Parathyroid adenoma (tissue), 2 donors: ENCODE results near the gene RNF11.

Experiments
- H2AFZ ChIP-seq: fragments of 300-600 bp; sonication (generic); one replicate; pipeline ENCODE4 v1.7.0; 2017; ENCODE audit warnings: antibody characterized with exemption, mild to moderate bottlenecking
- H3K27ac ChIP-seq: fragments of 300-600 bp; sonication (generic); one replicate; pipeline ENCODE4 v1.7.0; 2017
- H3K27me3 ChIP-seq: fragments of 300-600 bp; sonication (generic); one replicate; pipeline ENCODE4 v1.7.0; 2017; ENCODE audit warnings: low read length; ENCODE audit not compliant: control insufficient read depth, insufficient read depth
- H3K36me3 ChIP-seq: fragments of 300-600 bp; sonication (generic); one replicate; pipeline ENCODE4 v1.7.0; 2017; ENCODE audit warnings: low read length; ENCODE audit not compliant: control insufficient read depth, insufficient read depth
- H3K4me1 ChIP-seq: fragments of 300-600 bp; sonication (generic); one replicate; pipeline ENCODE4 v1.7.0; 2017; ENCODE audit warnings: control low read depth
- H3K4me2 ChIP-seq: fragments of 300-600 bp; sonication (generic); one replicate; pipeline ENCODE4 v1.7.0; 2017; ENCODE audit warnings: low read length
- H3K4me3 ChIP-seq: fragments of 300-600 bp; sonication (generic); one replicate; pipeline ENCODE4 v1.7.0; 2017; ENCODE audit warnings: low read depth, low read length
- H3K79me2 ChIP-seq: fragments of 300-600 bp; sonication (generic); one replicate; pipeline ENCODE4 v1.7.0; 2017; ENCODE audit warnings: control low read depth
- H3K9ac ChIP-seq: fragments of 300-600 bp; sonication (generic); one replicate; pipeline ENCODE4 v1.7.0; 2017; ENCODE audit warnings: mild to moderate bottlenecking
- H3K9me3 ChIP-seq: fragments of 300-600 bp; sonication (generic); one replicate; pipeline ENCODE4 v1.7.0; 2017; ENCODE audit warnings: low read length; ENCODE audit not compliant: control insufficient read depth
- CTCF ChIP-seq: fragments of 300-600 bp; sonication (generic); IDR thresholded peaks from one replicate; pipeline ENCODE4 v1.7.0; 2017; ENCODE audit warnings: antibody characterized with exemption, mild to moderate bottlenecking
- donor health status: primary hyperparathyroidism.

Gene RNF11

GRCh38 chr1:51303751-51304251 lies 67.7 kb downstream of the RNF11 start:
- no peak overlapping the region for H3K9ac ChIP-seq
- no peak overlapping the region for H2AFZ ChIP-seq
- no peak overlapping the region for H3K4me3 ChIP-seq
- H3K36me3 ChIP-seq: no peaks in the 10 kb centered on the region
- H3K4me2 ChIP-seq: no peak overlapping the region
- H3K79me2 ChIP-seq: no peaks in the 10 kb centered on the region
- no peaks in the 10 kb centered on the region for H3K4me1 ChIP-seq
- no peaks in the 10 kb centered on the region for H3K9me3 ChIP-seq
- H3K27ac ChIP-seq: no peak overlapping the region
- no peak for TF ChIP-seq CTCF
- H3K27me3 ChIP-seq: no peaks in the 10 kb centered on the region

DNA sequence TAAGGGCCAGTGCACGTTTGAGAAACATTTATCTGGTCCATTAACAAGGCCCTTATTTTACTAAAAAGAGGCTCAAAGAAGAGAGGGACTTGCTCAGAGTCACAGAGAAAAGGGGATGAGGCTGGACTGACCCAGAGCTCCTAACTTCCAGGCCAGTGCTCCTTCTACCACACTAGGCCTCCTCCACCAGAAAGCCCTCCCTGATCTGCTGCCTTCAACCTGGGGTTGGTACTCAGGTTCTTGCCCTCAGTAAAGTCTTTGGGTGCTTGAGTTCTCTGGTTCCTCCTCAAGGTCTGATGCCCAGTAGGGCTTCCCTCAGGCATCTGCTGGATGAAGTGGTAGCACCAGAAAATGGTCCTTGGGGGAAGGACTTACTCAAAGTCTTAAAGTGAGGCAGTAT lies 68.3 kb downstream of the RNF11 start:
- Histone ChIP-seq H3K36me3 (no peaks in the 10 kb centered on the region), H3K27ac (no peak overlapping the region), H3K9ac (no peak overlapping the region), H3K4me1 (no peaks in the 10 kb centered on the region), H3K9me3 (no peaks in the 10 kb centered on the region), H3K4me2 (no peak overlapping the region), H2AFZ (no peak overlapping the region), H3K79me2 (no peaks in the 10 kb centered on the region), H3K27me3 (no peaks in the 10 kb centered on the region), H3K4me3 (no peak overlapping the region)
- no peak for TF ChIP-seq CTCF

DNA sequence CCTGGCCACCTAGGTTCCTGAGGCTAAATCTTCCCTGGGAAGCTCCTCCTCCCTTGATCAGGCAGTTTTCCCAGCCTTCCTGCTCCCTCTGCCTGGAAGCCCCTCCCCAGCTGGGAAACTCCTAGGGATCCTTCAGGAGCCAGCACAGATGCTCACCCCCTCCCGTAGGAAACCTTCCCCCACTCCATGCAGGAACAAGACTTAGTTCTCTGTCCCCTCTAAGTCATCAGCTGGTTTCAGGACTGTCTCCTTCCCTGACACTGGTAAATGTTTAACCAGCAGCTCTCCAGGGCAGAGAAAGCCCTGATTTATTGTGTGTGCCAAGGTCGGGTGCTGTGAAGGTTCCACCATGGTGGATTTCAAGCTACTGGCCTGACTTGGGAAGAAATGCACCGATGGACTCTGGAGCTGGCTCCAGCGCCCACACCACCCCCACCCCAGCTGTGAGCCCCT lies 69.3 kb downstream of the RNF11 start:
- no peak overlapping the region for H3K9ac ChIP-seq
- no peaks in the 10 kb centered on the region for H3K9me3 ChIP-seq
- H2AFZ ChIP-seq: no peak overlapping the region
- H3K4me3 ChIP-seq: no peak overlapping the region
- H3K36me3 ChIP-seq: no peaks in the 10 kb centered on the region
- no peaks in the 10 kb centered on the region for H3K27me3 ChIP-seq
- H3K4me1 ChIP-seq: no peaks in the 10 kb centered on the region
- TF ChIP-seq CTCF: no peak
- no peaks in the 10 kb centered on the region for H3K79me2 ChIP-seq
- no peak overlapping the region for H3K27ac ChIP-seq
- no peak overlapping the region for H3K4me2 ChIP-seq

DNA sequence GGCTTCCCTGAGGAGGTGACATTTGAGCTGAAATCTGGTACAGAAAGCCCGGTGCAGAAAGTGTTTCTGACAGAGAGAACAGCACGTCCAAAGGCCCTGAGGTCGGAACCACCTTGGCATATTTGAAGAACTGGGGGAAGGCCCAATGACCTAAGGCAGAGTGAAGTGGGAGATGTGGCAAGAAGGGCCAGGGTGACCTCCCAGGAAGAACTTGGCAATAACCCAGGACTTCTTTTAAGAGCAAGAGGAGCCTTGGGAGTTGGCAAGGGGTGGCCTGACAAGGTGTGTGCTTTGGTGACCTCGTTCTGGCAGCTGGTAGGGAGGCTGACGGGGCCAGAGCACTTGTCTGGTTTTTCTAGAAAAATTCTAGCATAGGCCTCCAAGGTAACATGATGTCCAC lies 70.9 kb downstream of the RNF11 start:
- Histone ChIP-seq H3K9me3 (no peaks in the 10 kb centered on the region), H2AFZ (no peak overlapping the region), H3K27me3 (no peaks in the 10 kb centered on the region), H3K79me2 (no peaks in the 10 kb centered on the region), H3K4me1 (no peaks in the 10 kb centered on the region), H3K36me3 (no peaks in the 10 kb centered on the region), H3K4me2 (no peak overlapping the region), H3K27ac (no peak overlapping the region), H3K9ac (no peak overlapping the region), H3K4me3 (no peak overlapping the region)
- TF ChIP-seq CTCF: no peak

GRCh38 chr1:51308636-51309035 lies 72.6 kb downstream of the RNF11 start:
- H3K79me2 ChIP-seq: no peaks in the 10 kb centered on the region
- no peaks in the 10 kb centered on the region for H3K27me3 ChIP-seq
- H3K9me3 ChIP-seq: no peaks in the 10 kb centered on the region
- no peak overlapping the region for H3K27ac ChIP-seq
- H3K36me3 ChIP-seq: no peaks in the 10 kb centered on the region
- H3K4me2 ChIP-seq: no peak overlapping the region
- no peak for TF ChIP-seq CTCF
- no peak overlapping the region for H3K9ac ChIP-seq
- H3K4me3 ChIP-seq: no peak overlapping the region
- H3K4me1 ChIP-seq: no peaks in the 10 kb centered on the region
- no peak overlapping the region for H2AFZ ChIP-seq
